ENCODE measurements around the gene PELI1. TPM values are rescaled to one million over a fixed set of nuclear protein-coding genes. Genes with fewer than 3 reads are reported as not detected.
"Not testable (repeated sequence)": the region's sequence is repeated elsewhere in the genome, so short reads cannot be mapped to it uniquely, and the experiment has no call there.

The PELI1 gene
- total RNA-seq, 1 donor from 2014 or later = 60.4 TPM

- DNase-seq (ENCODE audit: extremely low spot score in 2 of 2) = no peak
- intact Hi-C loops (cut with DNase I) = no loop called here
- H3K27ac ChIP-seq = no peak overlapping the region
Observed at GRCh38 chr2:64108666-64109241, 35.5 kb downstream of the PELI1 start.

GRCh38 chr2:64106481-64106880 lies 37.7 kb downstream of the PELI1 start:
- DNase-seq (ENCODE audit: extremely low spot score in 2 of 2) = no peak
- Histone ChIP-seq H3K36me3 (peaks cover 0 to 15% of the 10 kb centered on the region in 2 donors), H3K27ac (no peak overlapping the region), H3K4me3 (no peak overlapping the region), H3K9me3 (no peaks in the 10 kb centered on the region), H3K4me1 (peaks cover 43% of the 10 kb centered on the region), H3K27me3 (no peaks in the 10 kb centered on the region)
- intact Hi-C loops (cut with DNase I) = no loop called here
- TF ChIP-seq POLR2A (IDR thresholded peaks at IDR 0.05) (no peak), CTCF (IDR thresholded peaks at IDR 0.05) (no peak), POLR2AphosphoS5 (IDR thresholded peaks at IDR 0.05; ENCODE audit: insufficient read depth in 1 of 2, low read depth in 1 of 2) (no peak)

More at GRCh38 chr2:64108666-64109241, 35.5 kb downstream of the PELI1 start:
- peaks cover 55% of the 10 kb centered on the region for H3K4me1 ChIP-seq
- H3K4me3 ChIP-seq = no peak overlapping the region
- TF ChIP-seq CTCF (IDR thresholded peaks at IDR 0.05) (no peak), POLR2AphosphoS5 (IDR thresholded peaks at IDR 0.05; ENCODE audit: insufficient read depth in 1 of 2, low read depth in 1 of 2) (no peak), POLR2A (IDR thresholded peaks at IDR 0.05) (no peak)
- H3K9me3 ChIP-seq = no peaks in the 10 kb centered on the region
- H3K27me3 ChIP-seq = no peaks in the 10 kb centered on the region
- H3K36me3 ChIP-seq = peaks cover 0 to 15% of the 10 kb centered on the region in 2 donors

GRCh38 chr2:64105670-64106461 lies 38.4 kb downstream of the PELI1 start:
- no peak for DNase-seq (ENCODE audit: extremely low spot score in 2 of 2)
- TF ChIP-seq POLR2A (IDR thresholded peaks at IDR 0.05) (no peak), POLR2AphosphoS5 (IDR thresholded peaks at IDR 0.05; ENCODE audit: insufficient read depth in 1 of 2, low read depth in 1 of 2) (no peak), CTCF (IDR thresholded peaks at IDR 0.05) (no peak)
- no peaks in the 10 kb centered on the region for H3K27me3 ChIP-seq
- no peak overlapping the region for H3K4me3 ChIP-seq
- H3K4me1 ChIP-seq = peaks cover 40% of the 10 kb centered on the region
- H3K36me3 ChIP-seq = peaks cover 0 to 15% of the 10 kb centered on the region in 2 donors
- H3K9me3 ChIP-seq = no peaks in the 10 kb centered on the region
- intact Hi-C loops (cut with DNase I) = no loop called here
- H3K27ac ChIP-seq = no peak overlapping the region

DNA sequence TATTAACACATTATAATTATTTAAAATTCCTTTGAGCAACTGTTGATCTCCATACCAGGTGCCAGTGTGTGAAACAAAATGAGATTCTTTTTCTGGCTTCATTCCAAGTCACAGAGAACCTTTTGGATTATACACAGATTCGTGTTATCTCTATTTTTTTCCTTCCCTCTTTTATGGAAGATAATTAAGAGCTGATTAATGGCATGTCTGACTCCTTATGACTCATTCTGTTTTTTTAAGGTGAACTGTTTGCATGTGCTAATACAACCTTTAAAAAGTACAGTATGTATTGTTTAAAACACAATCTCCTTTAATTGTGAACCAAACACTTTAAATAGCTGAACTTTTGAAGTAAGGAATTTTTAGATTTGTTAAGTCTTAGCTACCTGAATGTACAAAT lies 39.3 kb downstream of the PELI1 start:
- no peaks in the 10 kb centered on the region for H3K27me3 ChIP-seq
- peaks cover 0 to 15% of the 10 kb centered on the region in 2 donors for H3K36me3 ChIP-seq
- DNase-seq (ENCODE audit: extremely low spot score in 2 of 2) = no peak
- H3K9me3 ChIP-seq = no peaks in the 10 kb centered on the region
- H3K4me1 ChIP-seq = peaks cover 35% of the 10 kb centered on the region
- no peak overlapping the region for H3K4me3 ChIP-seq
- TF ChIP-seq CTCF (IDR thresholded peaks at IDR 0.05) = no peak
- TF ChIP-seq POLR2AphosphoS5 (IDR thresholded peaks at IDR 0.05; ENCODE audit: insufficient read depth in 1 of 2, low read depth in 1 of 2) = no peak
- no peak for TF ChIP-seq POLR2A (IDR thresholded peaks at IDR 0.05)
- intact Hi-C loops (cut with DNase I) = no loop called here
- H3K27ac ChIP-seq = no peak overlapping the region

- H3K27ac ChIP-seq; DNase-seq (ENCODE audit: extremely low spot score in 2 of 2): not testable (repeated sequence)
Observed at GRCh38 chr2:64102736-64103135, 41.5 kb downstream of the PELI1 start.

More at GRCh38 chr2:64102736-64103135, 41.5 kb downstream of the PELI1 start:
- H3K27me3 ChIP-seq; H3K9me3 ChIP-seq; H3K4me3 ChIP-seq; intact Hi-C loops (cut with DNase I): not testable (repeated sequence)
- Histone ChIP-seq H3K4me1 (peaks cover 20% of the 10 kb centered on the region), H3K36me3 (peaks cover 0 to 11% of the 10 kb centered on the region in 2 donors)

All from vagina (tissue), 2 donors.